SK-N-SH (cell line): ENCODE data around the gene TET2. TPM values are rescaled to one million over a fixed set of nuclear protein-coding genes. Genes with fewer than 3 reads are reported as not detected.

Source experiments
- CTCF ChIA-PET: fragments of 300-600, 350-600 bp; formaldehyde crosslinking; extraction: SDS; loops from one replicate; lab custom pipeline; 2021; lab: Yijun Ruan, JAX
- POLR2A ChIA-PET: fragments of 350-600 bp; sonication (Branson Sonifier 250); formaldehyde crosslinking; extraction: SDS; loops from one replicate; lab custom pipeline; 2020; ENCODE audit warnings: antibody characterized with exemption, inconsistent platforms; lab: Yijun Ruan, JAX
- DNase-seq: peaks from one replicate; pipeline ENCODE4 v3.0.0; 2012
- H2AFZ ChIP-seq: fragments of 200-600 bp; sonication (generic); 2 replicates; pipeline ENCODE4 v1.8.1; 2016; ENCODE audit warnings: antibody characterized with exemption, mild to moderate bottlenecking, low read depth
- H3F3A ChIP-seq: fragments of 200-600 bp; sonication (generic); replicated peaks from 2 replicates; pipeline ENCODE3; 2016; ENCODE audit warnings: antibody characterized with exemption, mild to moderate bottlenecking; ENCODE audit not compliant: insufficient read depth
- H3K27ac ChIP-seq, 2 experiments: fragments of 200-500 bp in 1 of 2; fragments of 200-600 bp in 1 of 2; sonication (Bioruptor generic) in 1 of 2; sonication (generic), shearing (Covaris generic) in 1 of 2; 2 replicates each; pipeline versions ENCODE4 v1.5.1 to v1.6.1; 2014 to 2016; ENCODE audit warnings: low read depth in 2 of 2, inconsistent platforms in 1 of 2, low read length in 1 of 2, mild to moderate bottlenecking in 1 of 2, mixed read lengths in 1 of 2
- H3K27me3 ChIP-seq: fragments of 200-600 bp; sonication (generic), shearing (Covaris generic); 2 replicates; pipeline ENCODE4 v1.6.1; 2016; ENCODE audit warnings: mixed run types; ENCODE audit not compliant: insufficient read depth
- H3K36me3 ChIP-seq, 2 experiments: fragments of 200-500 bp in 1 of 2; fragments of 200-600 bp in 1 of 2; sonication (Bioruptor generic) in 1 of 2; sonication (generic) in 1 of 2; replicated peaks in 1 of 2; 2 replicates each; pipeline versions ENCODE3 to v1.5.1; 2014 to 2016; ENCODE audit warnings: low read length in 1 of 2, mild to moderate bottlenecking in 1 of 2; ENCODE audit not compliant: insufficient read depth in 2 of 2, control insufficient read depth in 1 of 2
- H3K4me1 ChIP-seq, 2 experiments: fragments of 200-500 bp in 1 of 2; fragments of 200-600 bp in 1 of 2; sonication (Bioruptor generic) in 1 of 2; sonication (generic), shearing (Covaris generic) in 1 of 2; 2 replicates each; pipeline versions ENCODE4 v1.5.1 to v1.6.1; 2014 to 2016; ENCODE audit warnings: low read depth in 1 of 2, low read length in 1 of 2, mixed run types in 1 of 2; ENCODE audit not compliant: insufficient read depth in 2 of 2, control insufficient read depth in 1 of 2
- H3K4me2 ChIP-seq: fragments of 200-600 bp; sonication (generic), shearing (Covaris generic); 2 replicates; pipeline ENCODE4 v1.6.1; 2017; ENCODE audit warnings: mixed run types
- H3K4me3 ChIP-seq, 2 experiments: fragments of 200-500 bp in 1 of 2; fragments of 200-600 bp in 1 of 2; sonication (Bioruptor generic) in 1 of 2; sonication (generic), shearing (Covaris generic) in 1 of 2; 2 replicates each; pipeline versions ENCODE4 v1.5.1 to v1.8.1; 2014 to 2016; ENCODE audit warnings: low read depth in 2 of 2, inconsistent platforms in 1 of 2, low read length in 1 of 2, mild to moderate bottlenecking in 1 of 2, mixed read lengths in 1 of 2, moderate library complexity in 1 of 2
- H3K79me2 ChIP-seq: fragments of 200-600 bp; sonication (generic); 2 replicates; pipeline ENCODE4 v1.8.1; 2017; ENCODE audit warnings: mild to moderate bottlenecking; ENCODE audit not compliant: insufficient read depth
- H3K9ac ChIP-seq: fragments of 200-600 bp; sonication (generic); 2 replicates; pipeline ENCODE4 v1.6.1; 2017; ENCODE audit warnings: mixed run types
- H3K9me2 ChIP-seq: fragments of 200-600 bp; sonication (generic); 2 replicates; pipeline ENCODE4 v1.6.1; 2017; ENCODE audit warnings: mixed run types
- H3K9me3 ChIP-seq: fragments of 200-600 bp; sonication (generic); 2 replicates; pipeline ENCODE4 v1.6.1; 2017; ENCODE audit warnings: mixed run types, mild to moderate bottlenecking, moderate library complexity
- H4K20me1 ChIP-seq: fragments of 200-600 bp; sonication (generic); 2 replicates; pipeline ENCODE4 v1.6.1; 2017; ENCODE audit warnings: mild to moderate bottlenecking, mixed run types; ENCODE audit not compliant: insufficient read depth
- EZH2phosphoT487 ChIP-seq: fragments of 200-600 bp; sonication (generic); IDR thresholded peaks from 2 replicates; pipeline ENCODE4 v1.6.1; 2017; ENCODE audit warnings: low read depth, mixed run types, mild to moderate bottlenecking, antibody characterized with exemption, moderate library complexity, borderline replicate concordance
- FOXJ3 ChIP-seq: sonication (generic); formaldehyde crosslinking; IDR thresholded peaks from 2 replicates; pipeline ENCODE4 v1.5.1; 2020; ENCODE audit warnings: mild to moderate bottlenecking, missing genetic modification reagents
- JUND ChIP-seq: IDR thresholded peaks from 2 replicates; pipeline ENCODE4 v1.4.0; 2012
- MXI1 ChIP-seq: IDR thresholded peaks from 2 replicates; pipeline ENCODE4 v1.6.1; 2012; ENCODE audit warnings: mild to moderate bottlenecking, low read depth, low read length, improper control_type of control experiment
- NFIC ChIP-seq: IDR thresholded peaks from 2 replicates; pipeline ENCODE4 v1.4.0; 2012; ENCODE audit warnings: borderline replicate concordance
- NRF1 ChIP-seq: IDR thresholded peaks from 2 replicates; pipeline ENCODE4 v1.6.1; 2012; ENCODE audit warnings: low read depth, mild to moderate bottlenecking, low read length
- POLR2AphosphoS5 ChIP-seq: IDR thresholded peaks from 2 replicates; pipeline ENCODE4 v1.6.1; 2012; ENCODE audit warnings: low read depth, low read length
- RAD21 ChIP-seq: IDR thresholded peaks from 2 replicates; pipeline ENCODE4 v1.6.1; 2012; ENCODE audit warnings: mild to moderate bottlenecking, low read length
- RCOR1 ChIP-seq: fragments of 150-350 bp; IDR thresholded peaks from 2 replicates; pipeline ENCODE4 v1.6.1; 2017; ENCODE audit warnings: antibody characterized with exemption, low read length
- REST ChIP-seq: IDR thresholded peaks from 2 replicates; pipeline ENCODE4 v1.6.1; 2012; ENCODE audit warnings: mild to moderate bottlenecking, low read depth, low read length, moderate library complexity
- RFX5 ChIP-seq: IDR thresholded peaks from 2 replicates; pipeline ENCODE4 v1.6.1; 2012; ENCODE audit warnings: mild to moderate bottlenecking, improper control_type of control experiment, low read length
- SIN3A ChIP-seq: IDR thresholded peaks from 2 replicates; pipeline ENCODE4 v1.6.1; 2012; ENCODE audit warnings: low read depth, mild to moderate bottlenecking, low read length, moderate library complexity, borderline replicate concordance
- USF1 ChIP-seq: IDR thresholded peaks from 2 replicates; pipeline ENCODE4 v1.4.0; 2012; ENCODE audit warnings: low read depth, borderline replicate concordance
- YY1 ChIP-seq: IDR thresholded peaks from 2 replicates; pipeline ENCODE4 v1.4.0; 2012; ENCODE audit warnings: low read depth, mild to moderate bottlenecking
- WGBS: methylation state at CpG from one replicate; pipeline ENCODE4 v1.1.6; 2017; ENCODE audit warnings: low lambda C conversion rate; 5-methylcytosine and 5-hydroxymethylcytosine counted together
- polyA plus RNA-seq, 3 experiments: library from polyadenylated mRNA; depleted of rRNA; stranded (reverse); fragments of >200 nt; gene quantifications; 2 replicates each; pipeline ENCODE4 v1.2.3, GENCODE V29; 2012
- TF ChIP-seq, protein P1 (sequence below): IDR thresholded peaks from 2 replicates; pipeline ENCODE4; 2012
- TF ChIP-seq, protein P2 (sequence below): fragments of 150-350 bp; IDR thresholded peaks from 2 replicates; pipeline ENCODE4 v1.6.1; 2017; ENCODE audit warnings: antibody characterized with exemption, low read length, low read depth, borderline replicate concordance

Gene TET2
- polyA plus RNA-seq, 1 of the 3 experiments (the other 2 are of a cell fraction): 3.5 TPM

GRCh38 chr4:105155426-105155825, 8.8 kb downstream of the TET2 start:
- WGBS: 95% methylated on average over 1 of the region's 1 CpG
- no peak for TF ChIP-seq YY1
- TF ChIP-seq RCOR1: no peak
- no peak for TF ChIP-seq RFX5
- no peak for TF ChIP-seq USF1
- no peak for TF ChIP-seq RAD21
- no peak for TF ChIP-seq JUND
- TF ChIP-seq NFIC: no peak
- TF ChIP-seq FOXJ3 (CRISPR knock-in tag): no peak
- H3K9ac ChIP-seq: no peak overlapping the region
- no peak overlapping the region for H2AFZ ChIP-seq
- DNase-seq: no peak
- H3K9me3 ChIP-seq: no peaks in the 10 kb centered on the region
- H3K4me3 ChIP-seq: no peak overlapping the region
- no peaks in the 10 kb centered on the region for H3K9me2 ChIP-seq
- peaks cover 43% of the 10 kb centered on the region for H4K20me1 ChIP-seq
- ChIA-PET CTCF (interaction anchor here (1.0 to 1.5 kb wide), 2 partner anchors 15 to 316 kb away, joined by 3 to 4 read pairs; no protein-coding TSS in a partner anchor), POLR2A (no interaction called here)
- H3K27ac ChIP-seq: no peak overlapping the region
- peaks cover 99% of the 10 kb centered on the region for H3K79me2 ChIP-seq
- no peaks in the 10 kb centered on the region for H3F3A ChIP-seq
- H3K4me1 ChIP-seq: no peaks in the 10 kb centered on the region
- peaks cover 0 to 3% of the 10 kb centered on the region in 2 experiments for H3K36me3 ChIP-seq
- H3K27me3 ChIP-seq: no peaks in the 10 kb centered on the region
- no peak overlapping the region for H3K4me2 ChIP-seq

GRCh38 chr4:105158837-105159236, 12.2 kb downstream of the TET2 start:
- H3K36me3 ChIP-seq: peaks cover 0 to 3% of the 10 kb centered on the region in 2 experiments
- no peaks in the 10 kb centered on the region for H3K27me3 ChIP-seq
- H3K9me2 ChIP-seq: no peaks in the 10 kb centered on the region
- H2AFZ ChIP-seq: no peak overlapping the region
- no peaks in the 10 kb centered on the region for H3K9me3 ChIP-seq
- POLR2A ChIA-PET: no interaction called here
- H3K9ac ChIP-seq: no peak overlapping the region
- no peak for DNase-seq
- peaks cover 3% of the 10 kb centered on the region for H3F3A ChIP-seq
- TF ChIP-seq POLR2AphosphoS5: no peak
- TF ChIP-seq JUND: no peak
- no peak for TF ChIP-seq NFIC
- TF ChIP-seq, protein P1, sequence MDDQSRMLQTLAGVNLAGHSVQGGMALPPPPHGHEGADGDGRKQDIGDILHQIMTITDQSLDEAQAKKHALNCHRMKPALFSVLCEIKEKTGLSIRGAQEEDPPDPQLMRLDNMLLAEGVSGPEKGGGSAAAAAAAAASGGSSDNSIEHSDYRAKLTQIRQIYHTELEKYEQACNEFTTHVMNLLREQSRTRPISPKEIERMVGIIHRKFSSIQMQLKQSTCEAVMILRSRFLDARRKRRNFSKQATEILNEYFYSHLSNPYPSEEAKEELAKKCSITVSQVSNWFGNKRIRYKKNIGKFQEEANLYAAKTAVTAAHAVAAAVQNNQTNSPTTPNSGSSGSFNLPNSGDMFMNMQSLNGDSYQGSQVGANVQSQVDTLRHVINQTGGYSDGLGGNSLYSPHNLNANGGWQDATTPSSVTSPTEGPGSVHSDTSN: no peak
- TF ChIP-seq NRF1: no peak
- TF ChIP-seq, protein P2, sequence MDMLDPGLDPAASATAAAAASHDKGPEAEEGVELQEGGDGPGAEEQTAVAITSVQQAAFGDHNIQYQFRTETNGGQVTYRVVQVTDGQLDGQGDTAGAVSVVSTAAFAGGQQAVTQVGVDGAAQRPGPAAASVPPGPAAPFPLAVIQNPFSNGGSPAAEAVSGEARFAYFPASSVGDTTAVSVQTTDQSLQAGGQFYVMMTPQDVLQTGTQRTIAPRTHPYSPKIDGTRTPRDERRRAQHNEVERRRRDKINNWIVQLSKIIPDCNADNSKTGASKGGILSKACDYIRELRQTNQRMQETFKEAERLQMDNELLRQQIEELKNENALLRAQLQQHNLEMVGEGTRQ: no peak
- no peak for TF ChIP-seq EZH2phosphoT487
- no peak for TF ChIP-seq USF1
- no peak for TF ChIP-seq MXI1
- TF ChIP-seq REST: no peak
- TF ChIP-seq FOXJ3 (CRISPR knock-in tag): no peak
- no peak for TF ChIP-seq SIN3A
- TF ChIP-seq RCOR1: no peak
- peaks cover 94% of the 10 kb centered on the region for H3K79me2 ChIP-seq
- H3K4me1 ChIP-seq: peaks cover 0 to 3% of the 10 kb centered on the region in 2 experiments; a peak in 1 of 4 replicates
- peaks cover 36% of the 10 kb centered on the region; the same call in 1 of the 2 replicates for H4K20me1 ChIP-seq
- no peak overlapping the region for H3K4me2 ChIP-seq
- CTCF ChIA-PET: no interaction called here
- no peak overlapping the region for H3K4me3 ChIP-seq
- no peak overlapping the region for H3K27ac ChIP-seq
- 96% methylated on average over 9 of the region's 9 CpGs for WGBS
